Parathyroid adenoma (tissue), 2 donors: ENCODE results near the gene LRRC8B.
A peak's percentile ranks its signal among the peaks of the same experiment; 100 is the strongest.

Source experiments
- H2AFZ ChIP-seq: fragments of 300-600 bp; sonication (generic); one replicate; pipeline ENCODE4 v1.7.0; 2017; ENCODE audit warnings: antibody characterized with exemption, mild to moderate bottlenecking
- H3K27ac ChIP-seq: fragments of 300-600 bp; sonication (generic); one replicate; pipeline ENCODE4 v1.7.0; 2017
- H3K27me3 ChIP-seq: fragments of 300-600 bp; sonication (generic); one replicate; pipeline ENCODE4 v1.7.0; 2017; ENCODE audit warnings: low read length; ENCODE audit not compliant: control insufficient read depth, insufficient read depth
- H3K36me3 ChIP-seq: fragments of 300-600 bp; sonication (generic); one replicate; pipeline ENCODE4 v1.7.0; 2017; ENCODE audit warnings: low read length; ENCODE audit not compliant: control insufficient read depth, insufficient read depth
- H3K4me1 ChIP-seq: fragments of 300-600 bp; sonication (generic); one replicate; pipeline ENCODE4 v1.7.0; 2017; ENCODE audit warnings: control low read depth
- H3K4me2 ChIP-seq: fragments of 300-600 bp; sonication (generic); one replicate; pipeline ENCODE4 v1.7.0; 2017; ENCODE audit warnings: low read length
- H3K4me3 ChIP-seq: fragments of 300-600 bp; sonication (generic); one replicate; pipeline ENCODE4 v1.7.0; 2017; ENCODE audit warnings: low read depth, low read length
- H3K79me2 ChIP-seq: fragments of 300-600 bp; sonication (generic); one replicate; pipeline ENCODE4 v1.7.0; 2017; ENCODE audit warnings: control low read depth
- H3K9ac ChIP-seq: fragments of 300-600 bp; sonication (generic); one replicate; pipeline ENCODE4 v1.7.0; 2017; ENCODE audit warnings: mild to moderate bottlenecking
- H3K9me3 ChIP-seq: fragments of 300-600 bp; sonication (generic); one replicate; pipeline ENCODE4 v1.7.0; 2017; ENCODE audit warnings: low read length; ENCODE audit not compliant: control insufficient read depth
- TF ChIP-seq, protein P1 (sequence below): fragments of 300-600 bp; sonication (generic); IDR thresholded peaks from one replicate; pipeline ENCODE4 v1.7.0; 2017; ENCODE audit warnings: antibody characterized with exemption, mild to moderate bottlenecking
- donor health status: primary hyperparathyroidism.

Gene LRRC8B

DNA sequence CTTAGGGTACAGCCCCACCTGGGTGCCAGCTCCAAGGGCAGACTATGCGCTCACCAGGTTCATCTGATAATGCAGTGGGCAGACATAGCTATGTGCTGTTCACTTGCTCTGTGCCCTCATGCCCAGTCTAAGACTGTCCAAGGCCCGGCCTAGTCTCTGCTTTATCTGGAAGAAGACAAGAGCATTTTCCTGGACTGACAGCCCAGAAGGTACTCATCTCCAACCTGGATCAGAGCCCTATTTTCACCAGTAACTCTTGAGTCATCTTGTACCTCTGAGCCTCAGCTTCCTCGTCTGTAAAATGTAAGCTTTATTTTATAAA lies 79.7 kb downstream of the LRRC8B start:
- TF ChIP-seq, protein P1, sequence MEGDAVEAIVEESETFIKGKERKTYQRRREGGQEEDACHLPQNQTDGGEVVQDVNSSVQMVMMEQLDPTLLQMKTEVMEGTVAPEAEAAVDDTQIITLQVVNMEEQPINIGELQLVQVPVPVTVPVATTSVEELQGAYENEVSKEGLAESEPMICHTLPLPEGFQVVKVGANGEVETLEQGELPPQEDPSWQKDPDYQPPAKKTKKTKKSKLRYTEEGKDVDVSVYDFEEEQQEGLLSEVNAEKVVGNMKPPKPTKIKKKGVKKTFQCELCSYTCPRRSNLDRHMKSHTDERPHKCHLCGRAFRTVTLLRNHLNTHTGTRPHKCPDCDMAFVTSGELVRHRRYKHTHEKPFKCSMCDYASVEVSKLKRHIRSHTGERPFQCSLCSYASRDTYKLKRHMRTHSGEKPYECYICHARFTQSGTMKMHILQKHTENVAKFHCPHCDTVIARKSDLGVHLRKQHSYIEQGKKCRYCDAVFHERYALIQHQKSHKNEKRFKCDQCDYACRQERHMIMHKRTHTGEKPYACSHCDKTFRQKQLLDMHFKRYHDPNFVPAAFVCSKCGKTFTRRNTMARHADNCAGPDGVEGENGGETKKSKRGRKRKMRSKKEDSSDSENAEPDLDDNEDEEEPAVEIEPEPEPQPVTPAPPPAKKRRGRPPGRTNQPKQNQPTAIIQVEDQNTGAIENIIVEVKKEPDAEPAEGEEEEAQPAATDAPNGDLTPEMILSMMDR: no peak
- no peak overlapping the region for H3K9ac ChIP-seq
- no peaks in the 10 kb centered on the region for H3K79me2 ChIP-seq
- no peaks in the 10 kb centered on the region for H3K36me3 ChIP-seq
- H3K4me2 ChIP-seq: no peak overlapping the region
- H3K4me1 ChIP-seq: peaks cover 8% of the 10 kb centered on the region
- no peaks in the 10 kb centered on the region for H3K9me3 ChIP-seq
- peak overlapping the region; percentile 45 for H2AFZ ChIP-seq
- H3K27me3 ChIP-seq: no peaks in the 10 kb centered on the region
- H3K4me3 ChIP-seq: no peak overlapping the region
- H3K27ac ChIP-seq: peak overlapping the region; percentile 68

DNA sequence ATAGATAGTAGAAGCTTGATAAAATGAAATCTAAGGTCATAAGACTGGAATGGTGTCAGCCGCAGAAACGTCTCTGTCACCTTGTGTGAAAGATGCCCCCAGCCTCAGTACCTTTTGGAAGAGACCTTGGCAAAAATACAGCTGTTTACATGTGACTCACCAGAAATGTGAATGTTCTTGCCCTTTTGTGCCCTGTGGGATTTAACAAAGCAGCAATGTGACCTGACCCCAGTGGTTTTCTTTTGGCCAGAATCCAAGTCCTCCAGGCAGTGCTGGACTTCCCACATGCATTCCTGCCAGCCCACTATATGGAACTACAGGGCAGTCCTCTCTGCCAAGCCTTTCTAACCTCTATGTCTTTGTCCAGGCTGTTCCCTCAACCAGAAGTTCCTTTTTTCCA lies 81.1 kb downstream of the LRRC8B start:
- Histone ChIP-seq H2AFZ (no peak overlapping the region), H3K9ac (no peak overlapping the region), H3K36me3 (no peaks in the 10 kb centered on the region), H3K4me2 (no peak overlapping the region), H3K4me1 (peaks cover 8% of the 10 kb centered on the region), H3K4me3 (no peak overlapping the region), H3K79me2 (no peaks in the 10 kb centered on the region), H3K9me3 (no peaks in the 10 kb centered on the region), H3K27me3 (no peaks in the 10 kb centered on the region), H3K27ac (no peak overlapping the region)
- TF ChIP-seq, protein P1: no peak

DNA sequence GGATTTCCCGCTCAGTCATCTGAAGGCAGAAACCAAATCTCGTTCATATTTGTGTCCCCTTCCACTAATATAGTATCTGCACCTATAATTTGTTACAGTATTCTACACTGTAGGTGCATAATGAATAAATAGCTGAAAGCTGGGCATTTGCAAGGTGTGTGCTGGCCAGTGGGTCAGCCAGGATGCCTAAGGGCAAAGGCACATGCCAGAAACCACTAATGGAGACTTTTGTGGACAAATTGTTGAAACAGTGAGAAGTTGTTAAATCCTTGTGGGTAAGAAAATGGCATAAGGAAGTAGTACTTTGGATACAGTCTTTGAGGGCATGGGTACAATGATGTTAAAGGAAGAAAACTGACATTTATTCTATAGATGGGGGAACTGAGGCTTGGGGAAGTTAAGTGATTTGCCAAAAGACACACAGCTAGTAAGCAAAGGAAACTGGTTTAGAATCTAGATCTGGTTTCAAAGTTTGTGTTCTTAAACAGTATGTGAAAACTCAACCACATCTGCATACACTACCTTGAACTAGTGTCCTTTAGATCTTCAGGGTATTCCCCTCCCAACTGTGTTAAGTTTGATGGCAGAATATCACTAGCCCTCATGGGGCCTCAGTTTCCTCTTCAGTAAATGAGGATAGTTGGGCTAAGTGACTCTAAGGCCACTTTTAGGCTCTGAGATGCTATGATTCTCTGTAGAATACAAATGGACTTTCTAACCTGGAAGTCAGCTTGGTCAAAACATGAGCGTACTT lies 81.8 kb downstream of the LRRC8B start:
- H3K9me3 ChIP-seq: no peaks in the 10 kb centered on the region
- peaks cover 8% of the 10 kb centered on the region for H3K4me1 ChIP-seq
- H3K27me3 ChIP-seq: no peaks in the 10 kb centered on the region
- no peaks in the 10 kb centered on the region for H3K36me3 ChIP-seq
- no peak overlapping the region for H3K27ac ChIP-seq
- no peaks in the 10 kb centered on the region for H3K79me2 ChIP-seq
- no peak overlapping the region for H3K4me3 ChIP-seq
- TF ChIP-seq, protein P1: no peak
- H2AFZ ChIP-seq: no peak overlapping the region
- H3K9ac ChIP-seq: no peak overlapping the region
- H3K4me2 ChIP-seq: no peak overlapping the region

DNA sequence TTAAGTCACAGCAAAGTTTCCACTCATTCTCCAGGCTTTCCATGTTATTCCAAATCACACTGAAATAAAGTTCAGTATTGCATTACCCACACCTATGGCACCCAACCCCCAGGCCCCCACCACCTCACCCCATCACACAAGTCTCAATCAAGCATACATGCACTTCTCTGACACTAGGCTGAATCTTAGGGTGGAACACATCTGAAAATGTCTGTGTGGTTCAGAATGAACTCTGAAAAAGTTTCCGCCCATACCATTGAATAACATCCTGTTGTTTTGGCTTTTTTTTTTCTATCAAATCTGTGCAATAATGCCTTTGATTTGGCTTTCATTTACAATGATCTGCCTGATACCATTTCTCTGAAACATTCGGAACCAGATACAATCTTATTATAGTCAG lies 82.5 kb downstream of the LRRC8B start:
- H2AFZ ChIP-seq: no peak overlapping the region
- H3K4me2 ChIP-seq: no peak overlapping the region
- no peak overlapping the region for H3K9ac ChIP-seq
- no peaks in the 10 kb centered on the region for H3K27me3 ChIP-seq
- no peaks in the 10 kb centered on the region for H3K36me3 ChIP-seq
- peaks cover 8% of the 10 kb centered on the region for H3K4me1 ChIP-seq
- TF ChIP-seq, protein P1: no peak
- H3K4me3 ChIP-seq: no peak overlapping the region
- H3K79me2 ChIP-seq: no peaks in the 10 kb centered on the region
- no peak overlapping the region for H3K27ac ChIP-seq
- H3K9me3 ChIP-seq: no peaks in the 10 kb centered on the region
